ENCODE measurements around the gene APLF.

GRCh38 chr2:68417926-68418325, 49.5 kb upstream of the APLF start:
- TF ChIP-seq POLR2A (IDR thresholded peaks at IDR 0.05): no peak
- TF ChIP-seq, protein P1, sequence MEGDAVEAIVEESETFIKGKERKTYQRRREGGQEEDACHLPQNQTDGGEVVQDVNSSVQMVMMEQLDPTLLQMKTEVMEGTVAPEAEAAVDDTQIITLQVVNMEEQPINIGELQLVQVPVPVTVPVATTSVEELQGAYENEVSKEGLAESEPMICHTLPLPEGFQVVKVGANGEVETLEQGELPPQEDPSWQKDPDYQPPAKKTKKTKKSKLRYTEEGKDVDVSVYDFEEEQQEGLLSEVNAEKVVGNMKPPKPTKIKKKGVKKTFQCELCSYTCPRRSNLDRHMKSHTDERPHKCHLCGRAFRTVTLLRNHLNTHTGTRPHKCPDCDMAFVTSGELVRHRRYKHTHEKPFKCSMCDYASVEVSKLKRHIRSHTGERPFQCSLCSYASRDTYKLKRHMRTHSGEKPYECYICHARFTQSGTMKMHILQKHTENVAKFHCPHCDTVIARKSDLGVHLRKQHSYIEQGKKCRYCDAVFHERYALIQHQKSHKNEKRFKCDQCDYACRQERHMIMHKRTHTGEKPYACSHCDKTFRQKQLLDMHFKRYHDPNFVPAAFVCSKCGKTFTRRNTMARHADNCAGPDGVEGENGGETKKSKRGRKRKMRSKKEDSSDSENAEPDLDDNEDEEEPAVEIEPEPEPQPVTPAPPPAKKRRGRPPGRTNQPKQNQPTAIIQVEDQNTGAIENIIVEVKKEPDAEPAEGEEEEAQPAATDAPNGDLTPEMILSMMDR (IDR thresholded peaks at IDR 0.05 in 4 of 5, conservative IDR thresholded peaks at IDR 0.05 in 1 of 5): no peak

Data from gastrocnemius medialis (tissue), 4 donors.